Esophagus squamous epithelium (tissue), 4 donors: ENCODE results near the gene SCNN1G.
A peak's percentile ranks its signal among the peaks of the same experiment; 100 is the strongest.

Experiments used
- CTCF ChIP-seq, 6 experiments: fragments of 450-650 bp in 4 of 6; fragments of 200-600 bp in 2 of 6; sonication (generic) in 2 of 6; IDR thresholded peaks; one replicate each; pipeline ENCODE4 v1.5.1; 2016 to 2019; ENCODE audit warnings: antibody characterized with exemption in 6 of 6, mild to moderate bottlenecking in 4 of 6, moderate library complexity in 4 of 6
- POLR2A ChIP-seq, 4 donors: fragments of 450-650 bp; IDR thresholded peaks; one replicate each; pipeline ENCODE4 v1.6.1; 2017; ENCODE audit warnings: antibody characterized with exemption in 4 of 4, mild to moderate bottlenecking in 4 of 4, moderate library complexity in 3 of 4

- TF ChIP-seq CTCF (IDR thresholded peaks at IDR 0.05) (peak; percentile 84 to 100 (median 98)), POLR2A (IDR thresholded peaks at IDR 0.05) (no peak)
Observed at GRCh38 chr16:23182206-23182678, 303 bp upstream of the SCNN1G start.
